ENCODE data around the gene PKIB.

The PKIB gene, protein sequence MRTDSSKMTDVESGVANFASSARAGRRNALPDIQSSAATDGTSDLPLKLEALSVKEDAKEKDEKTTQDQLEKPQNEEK

DNA sequence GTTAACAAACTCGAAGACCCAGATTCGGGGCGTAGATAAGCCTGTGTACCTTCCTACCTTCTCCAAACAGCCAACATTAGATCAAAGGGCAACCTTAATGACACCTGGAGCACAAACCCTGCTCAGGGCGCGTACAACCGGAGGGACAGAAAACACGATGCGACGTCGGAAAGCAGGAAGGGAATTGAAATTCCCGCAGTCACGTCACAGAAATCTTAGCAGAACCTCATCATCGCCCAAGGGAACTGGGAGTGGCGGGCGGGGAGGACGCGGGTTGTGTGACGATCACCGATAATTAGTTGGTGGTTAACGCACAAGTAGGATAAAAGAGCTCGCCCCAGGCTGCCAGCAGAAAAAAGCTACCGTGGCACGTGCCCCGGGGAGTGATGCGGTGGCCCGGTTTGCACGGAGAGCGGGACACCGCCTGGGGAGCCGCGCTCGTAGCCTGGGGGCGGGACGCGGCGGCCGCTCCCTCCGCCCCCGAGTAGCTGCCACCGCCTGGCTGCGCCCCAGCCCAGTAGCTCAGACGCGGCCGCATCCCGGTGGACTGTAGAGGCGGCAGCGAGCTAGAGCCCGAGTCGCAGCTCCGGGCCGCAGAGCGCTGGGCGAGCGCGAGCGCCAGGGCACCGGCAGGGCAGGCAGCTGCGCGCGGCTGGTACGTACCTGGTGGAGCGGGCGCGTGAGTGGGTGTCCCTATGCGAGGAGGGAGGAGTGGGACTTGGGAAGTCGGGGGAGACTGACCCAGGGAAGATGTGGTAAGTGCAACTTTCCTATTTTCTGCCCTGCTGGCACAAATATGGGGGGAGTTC, at the start of gene PKIB:
Gene PKIB (plus strand): TSS at position 525 of the 809 bp plus-strand sequence. CDS start 107,390 bp downstream, outside the sequence.
- peak within 1 kb of the TSS; percentile 94 for H3K4me3 ChIP-seq (ENCODE audit: low read length)
- H3K4me2 ChIP-seq (ENCODE audit: low read depth, low read length) = peak within 1 kb of the TSS; percentile 82
- H3K9me2 ChIP-seq (replicated peaks; ENCODE audit: insufficient read depth, low read length) = no peaks in the 10 kb centered on the region
- H3K4me1 ChIP-seq (ENCODE audit: low read length) = no peaks in the 10 kb centered on the region
- no peaks in the 10 kb centered on the region for H3K79me2 ChIP-seq (ENCODE audit: low read length)
- H3K9me3 ChIP-seq (replicated peaks; ENCODE audit: insufficient read depth, low read length) = no peaks in the 10 kb centered on the region
- H3K9ac ChIP-seq (ENCODE audit: low read length) = peak within 1 kb of the TSS; percentile 65
- TF ChIP-seq, protein P1, sequence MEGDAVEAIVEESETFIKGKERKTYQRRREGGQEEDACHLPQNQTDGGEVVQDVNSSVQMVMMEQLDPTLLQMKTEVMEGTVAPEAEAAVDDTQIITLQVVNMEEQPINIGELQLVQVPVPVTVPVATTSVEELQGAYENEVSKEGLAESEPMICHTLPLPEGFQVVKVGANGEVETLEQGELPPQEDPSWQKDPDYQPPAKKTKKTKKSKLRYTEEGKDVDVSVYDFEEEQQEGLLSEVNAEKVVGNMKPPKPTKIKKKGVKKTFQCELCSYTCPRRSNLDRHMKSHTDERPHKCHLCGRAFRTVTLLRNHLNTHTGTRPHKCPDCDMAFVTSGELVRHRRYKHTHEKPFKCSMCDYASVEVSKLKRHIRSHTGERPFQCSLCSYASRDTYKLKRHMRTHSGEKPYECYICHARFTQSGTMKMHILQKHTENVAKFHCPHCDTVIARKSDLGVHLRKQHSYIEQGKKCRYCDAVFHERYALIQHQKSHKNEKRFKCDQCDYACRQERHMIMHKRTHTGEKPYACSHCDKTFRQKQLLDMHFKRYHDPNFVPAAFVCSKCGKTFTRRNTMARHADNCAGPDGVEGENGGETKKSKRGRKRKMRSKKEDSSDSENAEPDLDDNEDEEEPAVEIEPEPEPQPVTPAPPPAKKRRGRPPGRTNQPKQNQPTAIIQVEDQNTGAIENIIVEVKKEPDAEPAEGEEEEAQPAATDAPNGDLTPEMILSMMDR (IDR thresholded peaks at IDR 0.05; ENCODE audit: low read length) = peak; percentile 25; the same call in 1 of the 2 replicates
- TF ChIP-seq EZH2phosphoT487 (IDR thresholded peaks at IDR 0.05; ENCODE audit: low read length) = no peak
- TF ChIP-seq EZH2 (optimal IDR thresholded peaks at IDR 0.05; ENCODE audit: low read depth, low read length) = no peak
- H3K27ac ChIP-seq (ENCODE audit: low read length) = peak within 1 kb of the TSS; percentile 8; the same call in 1 of the 2 replicates
- peak; percentile 86 for DNase-seq
- H3F3A ChIP-seq (ENCODE audit: insufficient read depth, low read length) = peaks cover 7% of the 10 kb centered on the region; the same call in 1 of the 2 replicates
- no peaks in the 10 kb centered on the region for H4K20me1 ChIP-seq (ENCODE audit: insufficient read depth, low read length)
- H3K36me3 ChIP-seq (replicated peaks; ENCODE audit: insufficient read depth, low read length) = no peaks in the 10 kb centered on the region
- H2AFZ ChIP-seq (ENCODE audit: low read length) = peak within 1 kb of the TSS; percentile 99
- H3K27me3 ChIP-seq (replicated peaks; ENCODE audit: insufficient read depth, low read length) = no peaks in the 10 kb centered on the region

DNA sequence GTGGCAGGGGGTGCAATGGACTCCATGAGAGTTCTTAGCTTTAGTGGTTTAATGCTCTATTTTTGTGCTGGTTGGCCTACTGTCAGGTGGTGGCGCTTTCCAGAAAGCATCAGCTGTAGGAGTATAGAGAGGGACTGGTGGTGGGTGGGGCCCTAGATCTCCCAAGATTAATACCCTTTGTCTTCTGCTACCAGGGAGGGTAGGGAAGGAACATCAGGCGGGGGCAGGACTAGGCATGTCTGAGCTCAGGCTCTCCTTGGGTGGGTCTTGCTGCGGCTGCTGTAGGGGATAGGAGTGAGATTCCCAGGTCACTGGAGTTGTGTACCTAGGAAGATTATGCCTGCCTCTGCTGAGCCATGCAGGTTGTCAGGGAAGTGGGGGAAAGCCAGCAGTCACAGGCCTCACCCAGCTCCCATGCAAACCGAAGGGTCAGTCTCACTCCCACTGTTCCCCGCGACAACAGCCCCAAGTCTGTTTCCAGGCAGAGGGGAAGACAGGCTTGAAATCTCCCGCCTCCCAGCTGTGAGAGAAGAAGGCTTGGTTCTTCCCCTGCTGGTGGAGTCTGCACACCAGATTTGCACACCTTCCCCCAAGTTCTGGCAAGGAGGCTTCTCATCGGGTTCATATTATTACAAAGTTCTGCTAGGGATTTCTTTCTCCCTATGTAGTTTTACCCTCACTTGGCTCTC, 46.7 kb upstream of the PKIB start:
- Histone ChIP-seq H2AFZ (ENCODE audit: low read length) (no peak overlapping the region), H3F3A (ENCODE audit: insufficient read depth, low read length) (no peaks in the 10 kb centered on the region), H3K9me2 (replicated peaks; ENCODE audit: insufficient read depth, low read length) (no peaks in the 10 kb centered on the region), H3K9ac (ENCODE audit: low read length) (no peak overlapping the region), H3K4me2 (ENCODE audit: low read depth, low read length) (no peak overlapping the region), H3K27me3 (replicated peaks; ENCODE audit: insufficient read depth, low read length) (no peaks in the 10 kb centered on the region), H4K20me1 (ENCODE audit: insufficient read depth, low read length) (no peaks in the 10 kb centered on the region), H3K4me3 (ENCODE audit: low read length) (no peak overlapping the region), H3K9me3 (replicated peaks; ENCODE audit: insufficient read depth, low read length) (no peaks in the 10 kb centered on the region), H3K4me1 (ENCODE audit: low read length) (0 out of 2 replicates have a peak, but pooled peaks cover 5% of the 10 kb centered on the region), H3K79me2 (ENCODE audit: low read length) (no peaks in the 10 kb centered on the region), H3K27ac (ENCODE audit: low read length) (no peak overlapping the region), H3K36me3 (replicated peaks; ENCODE audit: insufficient read depth, low read length) (no peaks in the 10 kb centered on the region)
- no peak for TF ChIP-seq EZH2phosphoT487 (IDR thresholded peaks at IDR 0.05; ENCODE audit: low read length)
- TF ChIP-seq EZH2 (optimal IDR thresholded peaks at IDR 0.05; ENCODE audit: low read depth, low read length) = no peak
- TF ChIP-seq, protein P1 (IDR thresholded peaks at IDR 0.05; ENCODE audit: low read length) = no peak
- DNase-seq = no peak

DNA sequence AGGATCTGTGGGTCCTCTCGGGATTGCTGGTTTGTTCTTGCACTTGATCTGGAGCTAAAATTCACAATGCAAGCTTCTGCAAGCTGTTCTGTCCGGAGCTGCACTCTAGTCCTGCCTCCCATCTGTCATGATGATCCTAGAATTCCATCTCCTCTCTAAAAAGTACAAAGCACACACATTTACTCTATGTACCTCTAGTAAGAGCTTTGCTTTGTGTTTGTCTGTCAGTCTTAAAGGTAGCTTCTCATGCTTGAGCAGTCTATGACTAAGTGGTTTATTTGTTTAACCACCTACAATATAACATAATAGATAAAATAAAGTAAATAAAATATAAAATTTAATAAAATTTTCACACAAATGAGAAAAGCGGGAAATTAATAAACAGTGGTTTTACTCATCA, 46.0 kb upstream of the PKIB start:
- 0 out of 2 replicates have a peak, but pooled peaks cover 7% of the 10 kb centered on the region for H3K4me1 ChIP-seq (ENCODE audit: low read length)
- H3K27me3 ChIP-seq (replicated peaks; ENCODE audit: insufficient read depth, low read length) = no peaks in the 10 kb centered on the region
- no peak overlapping the region for H3K4me2 ChIP-seq (ENCODE audit: low read depth, low read length)
- H3K79me2 ChIP-seq (ENCODE audit: low read length) = no peaks in the 10 kb centered on the region
- no peaks in the 10 kb centered on the region for H4K20me1 ChIP-seq (ENCODE audit: insufficient read depth, low read length)
- no peak overlapping the region for H2AFZ ChIP-seq (ENCODE audit: low read length)
- H3K9ac ChIP-seq (ENCODE audit: low read length) = no peak overlapping the region
- TF ChIP-seq EZH2phosphoT487 (IDR thresholded peaks at IDR 0.05; ENCODE audit: low read length) (no peak), EZH2 (optimal IDR thresholded peaks at IDR 0.05; ENCODE audit: low read depth, low read length) (no peak)
- TF ChIP-seq, protein P1 (IDR thresholded peaks at IDR 0.05; ENCODE audit: low read length) = no peak
- no peaks in the 10 kb centered on the region for H3K9me2 ChIP-seq (replicated peaks; ENCODE audit: insufficient read depth, low read length)
- H3K4me3 ChIP-seq (ENCODE audit: low read length) = no peak overlapping the region
- H3K36me3 ChIP-seq (replicated peaks; ENCODE audit: insufficient read depth, low read length) = no peaks in the 10 kb centered on the region
- DNase-seq = no peak
- H3K27ac ChIP-seq (ENCODE audit: low read length) = no peak overlapping the region
- H3F3A ChIP-seq (ENCODE audit: insufficient read depth, low read length) = no peaks in the 10 kb centered on the region
- H3K9me3 ChIP-seq (replicated peaks; ENCODE audit: insufficient read depth, low read length) = no peaks in the 10 kb centered on the region
